Panc1 (cell line): ENCODE data around the gene ROBO3. TPM values are rescaled to one million over a fixed set of nuclear protein-coding genes. Genes with fewer than 3 reads are reported as not detected.

Source experiments
- ATAC-seq: fragments of 200-7000 bp; cut with Tn5 transposase; 2 replicates; pipeline ENCODE4 v1.9.1; 2020; ENCODE audit warnings: mild to moderate bottlenecking, moderate library complexity
- BruUV-seq: library from RNA; stranded (reverse); fragments of 400-500 nt; replicated peaks from 2 replicates; lab custom pipeline; 2021; lab: Mats Ljungman, UMichigan
- CTCF ChIA-PET: fragments of 300-600 bp; sonication (Branson Sonifier 250); formaldehyde crosslinking; loops from one replicate; lab custom pipeline; 2022; ENCODE audit warnings: antibody characterized with exemption; lab: Charles Lee
- POLR2A ChIA-PET: fragments of 300-600 bp; sonication (Branson Sonifier 250); formaldehyde crosslinking; loops from one replicate; lab custom pipeline; 2022; ENCODE audit warnings: antibody characterized with exemption; lab: Charles Lee
- DNase-seq: peaks from one replicate; pipeline ENCODE4 v3.0.0-alpha.2; 2010; ENCODE audit warnings: low read depth, low spot score
- H3K27ac ChIP-seq: 2 replicates; pipeline ENCODE4 v1.5.1; 2011; ENCODE audit warnings: mild to moderate bottlenecking, low read length, inconsistent platforms
- H3K27me3 ChIP-seq: fragments of 200-500 bp; sonication (Bioruptor generic); 2 replicates; pipeline ENCODE4 v1.6.0; 2014; ENCODE audit warnings: low read length, inconsistent platforms; ENCODE audit not compliant: control insufficient read depth, insufficient read depth
- H3K36me3 ChIP-seq: fragments of 200-500 bp; sonication (Bioruptor generic); 2 replicates; pipeline ENCODE4 v1.5.1; 2014; ENCODE audit warnings: inconsistent platforms, mild to moderate bottlenecking, low read length, moderate library complexity; ENCODE audit not compliant: control insufficient read depth, insufficient read depth
- H3K4me1 ChIP-seq: 2 replicates; pipeline ENCODE4 v1.5.1; 2011; ENCODE audit warnings: inconsistent platforms, mild to moderate bottlenecking, low read length, moderate library complexity; ENCODE audit not compliant: control insufficient read depth, insufficient read depth
- H3K4me3 ChIP-seq, 2 experiments: 2 replicates each; pipeline ENCODE4 v1.5.1; 2011 to 2012; ENCODE audit warnings: low read depth in 2 of 2, low read length in 2 of 2, mild to moderate bottlenecking in 2 of 2, inconsistent platforms in 1 of 2, moderate library complexity in 1 of 2
- H3K9me3 ChIP-seq: fragments of 200-500 bp; sonication (Bioruptor generic); 2 replicates; pipeline ENCODE4 v1.5.1; 2014; ENCODE audit warnings: low read depth, mild to moderate bottlenecking, inconsistent platforms, low read length, moderate library complexity; ENCODE audit not compliant: control insufficient read depth, insufficient read depth
- CTCF ChIP-seq: fragments of 450-650 bp; IDR thresholded peaks from 2 replicates; pipeline ENCODE4 v1.5.1; 2017; ENCODE audit warnings: mild to moderate bottlenecking
- POLR2AphosphoS5 ChIP-seq: IDR thresholded peaks from 2 replicates; pipeline ENCODE4 v1.6.1; 2012; ENCODE audit warnings: mild to moderate bottlenecking, low read depth, low read length, moderate library complexity
- REST ChIP-seq, 2 experiments: IDR thresholded peaks; 2 replicates each; pipeline ENCODE4 v1.6.1; 2011 to 2012; ENCODE audit warnings: low read depth in 2 of 2, control low read depth in 1 of 2, low read length in 1 of 2, mild to moderate bottlenecking in 1 of 2, moderate library complexity in 1 of 2; ENCODE audit not compliant: insufficient read depth in 1 of 2
- SIN3A ChIP-seq: IDR thresholded peaks from 2 replicates; pipeline ENCODE4 v1.6.1; 2012; ENCODE audit warnings: low read depth, mild to moderate bottlenecking, low read length, moderate library complexity, borderline replicate concordance; ENCODE audit not compliant: insufficient read depth
- TCF7L2 ChIP-seq: IDR thresholded peaks from 2 replicates; pipeline ENCODE4 v1.6.1; 2011; ENCODE audit warnings: mild to moderate bottlenecking, low read depth, low read length, inconsistent platforms
- in situ Hi-C: cut with HindIII; loops from 2 replicates; pipeline ENCODE4 v1.10.0; 2016; ENCODE audit warnings: low sequenced_read_pairs, low pct_unique_long_range_greater_than_20kb
- intact Hi-C: fragments of 100-400 bp; cut with micrococcal nuclease; formaldehyde crosslinking; loops from one replicate; pipeline ENCODE4 v1.10.0; 2022; ENCODE audit not compliant: unreplicated experiment
- total RNA-seq: library from RNA; stranded (reverse); gene quantifications from one replicate; pipeline ENCODE4 v1.2.1, GENCODE V29; 2021; ENCODE audit not compliant: unreplicated experiment

ROBO3 gene
- total RNA-seq, 1 experiment from 2014 or later = 12.0 TPM

GRCh38 chr11:124834526-124835180 is 30.6 kb upstream of the ROBO3 start:
- no peaks in the 10 kb centered on the region for H3K36me3 ChIP-seq
- H3K4me3 ChIP-seq = no peak overlapping the region
- intact Hi-C loops = loop anchor here (5.0 kb wide), 1 partner anchor 32 kb away; the partner anchor contains the start of gene MSANTD2
- DNase-seq (no peak), ATAC-seq (no peak)
- no peaks in the 10 kb centered on the region for H3K4me1 ChIP-seq
- ChIA-PET CTCF (no interaction called here), POLR2A (no interaction called here)
- H3K9me3 ChIP-seq = no peaks in the 10 kb centered on the region
- H3K27ac ChIP-seq = no peak overlapping the region
- in situ Hi-C loops = loop anchor here (5.0 to 10.0 kb wide), 2 partner anchors 37 to 170 kb away; no protein-coding TSS in a partner anchor
- no TSS peak for BruUV-seq
- no peak for TF ChIP-seq POLR2AphosphoS5
- H3K27me3 ChIP-seq = peaks cover 22% of the 10 kb centered on the region

- TF ChIP-seq SIN3A (no peak), TCF7L2 (no peak), POLR2AphosphoS5 (no peak), CTCF (no peak), REST (IDR thresholded peaks at IDR 0.05; ENCODE audit: insufficient read depth in 1 of 2, low read depth in 2 of 2, low read length in 1 of 2) (no peak)
- DNase-seq (no peak), ATAC-seq (no peak)
- no peaks in the 10 kb centered on the region; the same call in 1 of the 2 replicates for H3K4me1 ChIP-seq
- H3K27me3 ChIP-seq = peaks cover 31% of the 10 kb centered on the region
- H3K36me3 ChIP-seq = no peaks in the 10 kb centered on the region
- ChIA-PET POLR2A (interaction anchor here (0.6 to 0.7 kb wide), 3 partner anchors 27 to 188 kb away, joined by 4 to 14 read pairs (median 6); no protein-coding TSS in a partner anchor), CTCF (interaction anchor here (0.6 to 1.7 kb wide), 7 partner anchors 31 to 367 kb away, joined by 3 to 18 read pairs (median 8); no protein-coding TSS in a partner anchor)
- BruUV-seq = no TSS peak
- in situ Hi-C loops = loop anchor here (5.0 to 10.0 kb wide), 2 partner anchors 39 to 171 kb away; no protein-coding TSS in a partner anchor
- H3K27ac ChIP-seq = no peak overlapping the region
- intact Hi-C loops = loop anchor here (2.0 to 5.0 kb wide), 2 partner anchors 34 to 73 kb away; partner anchors contain the start of genes ESAM and MSANTD2
- H3K4me3 ChIP-seq = no peak overlapping the region
- H3K9me3 ChIP-seq = no peaks in the 10 kb centered on the region
Measured at GRCh38 chr11:124835918-124836317, 29.3 kb upstream of the ROBO3 start.
